OCI-LY7 (cell line): ENCODE data around the gene PLA2G3.

ENCODE experiments used
- CTCF ChIP-seq: fragments of 200-600 bp; sonication (generic); conservative IDR thresholded peaks from 2 replicates; pipeline ENCODE4 v1.5.1; 2014; ENCODE audit warnings: mild to moderate bottlenecking, antibody characterized with exemption, low read length, moderate library complexity, mixed read lengths
- EZH2phosphoT487 ChIP-seq: fragments of 200-600 bp; sonication (generic); IDR thresholded peaks from 2 replicates; pipeline ENCODE4 v1.6.1; 2018; ENCODE audit warnings: low read depth, borderline replicate concordance, mild to moderate bottlenecking, mixed run types, antibody characterized with exemption, low read length, moderate library complexity, mixed read lengths

- TF ChIP-seq CTCF (no peak), EZH2phosphoT487 (no peak)
Measured at GRCh38 chr22:31153357-31153756, 13.0 kb upstream of the PLA2G3 start.
